Muscle layer of colon (tissue), 2 donors: ENCODE measurements around the gene MRPL32.
A peak's percentile ranks its signal among the peaks of the same experiment; 100 is the strongest.

Experiments used
- H3K27ac ChIP-seq: one replicate; pipeline ENCODE4 v1.7.0; 2013; ENCODE audit warnings: low read depth, mild to moderate bottlenecking, low read length, moderate library complexity
- H3K27me3 ChIP-seq, 2 donors: one replicate each; pipeline ENCODE4 v1.7.0; 2013; ENCODE audit warnings: low read length in 2 of 2, mild to moderate bottlenecking in 2 of 2; ENCODE audit not compliant: insufficient read depth in 2 of 2, control insufficient read depth in 1 of 2
- H3K36me3 ChIP-seq: one replicate; pipeline ENCODE4 v1.7.0; 2013; ENCODE audit warnings: mild to moderate bottlenecking, low read length; ENCODE audit not compliant: insufficient read depth
- H3K4me1 ChIP-seq: one replicate; pipeline ENCODE4 v1.7.0; 2013; ENCODE audit warnings: mild to moderate bottlenecking, low read length; ENCODE audit not compliant: insufficient read depth
- H3K4me3 ChIP-seq, 2 donors: one replicate each; pipeline ENCODE4 v1.7.0; 2013; ENCODE audit warnings: low read length in 2 of 2, low read depth in 1 of 2, mild to moderate bottlenecking in 1 of 2, moderate library complexity in 1 of 2
- H3K9ac ChIP-seq: one replicate; pipeline ENCODE4 v1.7.0; 2013; ENCODE audit warnings: low read length
- H3K9me3 ChIP-seq: one replicate; pipeline ENCODE4 v1.7.0; 2013; ENCODE audit warnings: mild to moderate bottlenecking, low read length
- donor health status: abdominal sarcoma.
- donor health status: Adenocarcinoma of cecum.

MRPL32 gene

DNA sequence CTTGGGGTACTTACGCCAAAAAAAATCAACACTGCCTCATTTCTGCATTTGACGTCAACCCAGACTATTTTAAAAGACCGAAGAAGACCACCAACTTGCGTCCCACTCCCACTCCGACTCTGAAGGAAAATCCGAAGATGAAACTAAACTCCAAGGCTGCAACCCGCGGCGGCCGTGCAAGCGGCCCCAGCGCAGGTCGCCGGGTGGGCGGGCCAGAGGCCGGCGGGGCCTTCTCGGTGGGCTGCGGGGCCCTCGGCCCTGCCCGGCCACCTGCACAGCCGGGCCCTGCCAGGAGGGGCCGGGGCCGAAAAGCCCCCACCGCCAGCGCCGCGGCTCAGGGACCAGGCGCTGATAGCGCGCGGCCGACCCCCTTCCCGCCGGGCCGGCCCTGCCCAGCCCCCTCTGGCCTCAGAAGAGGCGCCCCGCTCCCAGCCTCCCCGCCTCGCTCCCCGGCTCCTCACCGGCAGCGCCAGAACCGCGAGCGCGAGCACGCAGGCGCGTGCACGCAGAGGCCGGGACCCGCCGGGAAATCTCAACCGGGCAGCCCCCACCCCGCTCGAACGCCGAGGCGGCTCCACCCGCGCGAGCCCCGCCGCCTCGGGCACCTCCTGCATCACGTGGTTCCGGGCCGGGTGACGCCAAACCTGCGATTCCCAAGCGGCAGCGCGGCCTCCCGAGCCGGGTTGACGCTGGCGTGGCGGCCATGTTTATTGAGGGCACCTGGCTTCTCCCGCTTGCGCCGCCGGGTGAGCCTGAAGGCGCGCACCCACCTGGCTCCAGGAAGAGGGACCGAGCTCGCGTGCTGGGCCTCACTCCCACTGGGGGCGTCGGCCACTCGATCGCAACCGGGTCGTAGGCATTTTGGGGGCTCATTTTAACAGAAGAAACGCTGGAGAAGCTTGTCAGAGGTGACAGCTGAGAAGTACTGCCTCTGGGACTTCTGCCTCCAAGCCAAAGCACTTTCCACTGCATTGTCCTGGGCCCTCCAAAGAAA, 20.4 kb upstream of the MRPL32 start, which contains the start of gene C7orf25:
Gene C7orf25 (minus strand): TSS at position 617 of the 994 bp plus-strand sequence. CDS start 1,170 bp downstream, outside the sequence.
- H3K4me1 ChIP-seq, result peaks cover 14% of the 10 kb centered on the region
- H3K36me3 ChIP-seq, result peaks cover 1% of the 10 kb centered on the region
- H3K27me3 ChIP-seq, result no peaks in the 10 kb centered on the region
- H3K9me3 ChIP-seq, result no peaks in the 10 kb centered on the region
- H3K4me3 ChIP-seq, result peak within 1 kb of the TSS; percentile 70 to 91
- H3K9ac ChIP-seq, result peak within 1 kb of the TSS; percentile 35
- peak within 1 kb of the TSS; percentile 64 for H3K27ac ChIP-seq

- H3K9ac ChIP-seq, result no peak overlapping the region
- H3K4me1 ChIP-seq, result peaks cover 14% of the 10 kb centered on the region
- H3K27ac ChIP-seq, result no peak overlapping the region
- no peaks in the 10 kb centered on the region for H3K9me3 ChIP-seq
- H3K36me3 ChIP-seq, result peaks cover 11% of the 10 kb centered on the region
- H3K4me3 ChIP-seq, result no peak overlapping the region
- H3K27me3 ChIP-seq, result no peaks in the 10 kb centered on the region
Measured at GRCh38 chr7:42913591-42913990, 18.6 kb upstream of the MRPL32 start.

DNA sequence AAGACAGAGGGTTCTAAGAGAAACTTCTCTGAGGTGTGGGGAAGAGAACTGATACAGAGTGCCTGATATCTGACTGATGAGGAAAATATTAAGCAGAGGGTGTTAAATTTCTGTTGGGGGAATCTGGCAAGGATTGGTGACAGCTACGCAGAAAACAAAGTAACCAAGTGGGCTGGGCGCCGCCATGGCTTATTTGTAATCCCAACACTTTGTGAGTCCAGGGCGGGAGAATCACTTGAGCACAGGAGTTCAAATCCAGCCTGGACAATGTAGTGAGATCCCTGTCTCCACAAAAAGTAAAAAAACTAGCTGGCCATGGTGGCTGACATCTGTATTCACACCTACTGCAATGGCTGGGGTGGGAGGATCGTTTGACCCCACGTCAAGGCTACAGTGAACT, 18.2 kb upstream of the MRPL32 start:
- Histone ChIP-seq H3K9ac (no peak overlapping the region), H3K27ac (no peak overlapping the region), H3K4me1 (peaks cover 14% of the 10 kb centered on the region), H3K9me3 (no peaks in the 10 kb centered on the region), H3K4me3 (no peak overlapping the region), H3K36me3 (peaks cover 13% of the 10 kb centered on the region), H3K27me3 (no peaks in the 10 kb centered on the region)

DNA sequence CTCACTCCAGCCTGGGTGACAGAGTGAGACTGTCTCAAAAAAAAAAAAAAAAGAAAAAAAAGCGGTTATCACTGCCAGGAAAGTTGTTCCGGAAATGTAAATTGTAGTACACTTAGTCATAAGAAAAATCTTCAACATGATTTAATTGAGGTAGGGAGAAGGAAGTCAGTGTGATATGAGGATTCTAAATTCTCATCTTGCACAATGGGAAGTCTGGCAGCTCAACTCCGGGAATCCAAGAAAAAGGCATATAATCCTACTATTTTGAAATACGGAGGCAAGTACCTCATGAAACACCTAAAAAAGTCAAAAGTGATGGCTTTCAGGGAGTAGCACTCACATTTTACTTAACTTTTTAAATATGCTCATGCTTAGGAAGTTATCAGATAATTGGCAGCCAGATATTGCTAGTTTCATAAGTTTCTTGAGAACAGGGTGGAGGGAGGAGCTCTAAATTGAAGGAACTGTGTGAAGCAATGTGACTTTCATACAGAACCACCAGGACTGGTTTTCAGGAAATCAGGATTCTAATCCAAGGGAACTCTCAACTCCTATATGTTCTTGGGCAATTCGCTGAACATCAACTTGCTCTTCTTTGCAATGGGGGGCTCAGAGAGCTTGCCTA, 17.6 kb upstream of the MRPL32 start:
- Histone ChIP-seq H3K4me3 (no peak overlapping the region), H3K27me3 (no peaks in the 10 kb centered on the region), H3K9ac (no peak overlapping the region), H3K4me1 (peaks cover 14% of the 10 kb centered on the region), H3K27ac (no peak overlapping the region), H3K36me3 (peaks cover 17% of the 10 kb centered on the region), H3K9me3 (no peaks in the 10 kb centered on the region)

DNA sequence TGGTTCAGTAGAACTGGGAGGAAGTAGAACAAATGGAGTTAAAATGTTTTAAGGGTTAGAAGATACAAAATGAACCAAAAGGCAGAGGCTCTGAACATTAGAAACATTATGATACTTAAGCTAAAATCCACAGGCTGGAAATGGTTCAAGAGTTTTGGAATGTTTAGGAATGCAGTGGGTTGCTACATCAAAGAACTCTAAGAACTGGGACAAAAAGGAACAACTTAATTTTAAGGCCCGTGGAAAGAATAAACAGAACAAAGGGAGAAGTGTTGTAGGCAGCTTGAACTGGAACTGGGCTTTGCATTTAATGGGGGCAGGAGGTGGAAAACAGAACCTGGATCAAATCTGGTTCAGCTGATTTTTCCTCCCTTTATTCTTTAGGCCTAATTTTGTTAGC, 16.8 kb upstream of the MRPL32 start:
- Histone ChIP-seq H3K27ac (no peak overlapping the region), H3K27me3 (no peaks in the 10 kb centered on the region), H3K9ac (no peak overlapping the region), H3K4me3 (no peak overlapping the region), H3K4me1 (peaks cover 14% of the 10 kb centered on the region), H3K9me3 (no peaks in the 10 kb centered on the region), H3K36me3 (peaks cover 25% of the 10 kb centered on the region)

DNA sequence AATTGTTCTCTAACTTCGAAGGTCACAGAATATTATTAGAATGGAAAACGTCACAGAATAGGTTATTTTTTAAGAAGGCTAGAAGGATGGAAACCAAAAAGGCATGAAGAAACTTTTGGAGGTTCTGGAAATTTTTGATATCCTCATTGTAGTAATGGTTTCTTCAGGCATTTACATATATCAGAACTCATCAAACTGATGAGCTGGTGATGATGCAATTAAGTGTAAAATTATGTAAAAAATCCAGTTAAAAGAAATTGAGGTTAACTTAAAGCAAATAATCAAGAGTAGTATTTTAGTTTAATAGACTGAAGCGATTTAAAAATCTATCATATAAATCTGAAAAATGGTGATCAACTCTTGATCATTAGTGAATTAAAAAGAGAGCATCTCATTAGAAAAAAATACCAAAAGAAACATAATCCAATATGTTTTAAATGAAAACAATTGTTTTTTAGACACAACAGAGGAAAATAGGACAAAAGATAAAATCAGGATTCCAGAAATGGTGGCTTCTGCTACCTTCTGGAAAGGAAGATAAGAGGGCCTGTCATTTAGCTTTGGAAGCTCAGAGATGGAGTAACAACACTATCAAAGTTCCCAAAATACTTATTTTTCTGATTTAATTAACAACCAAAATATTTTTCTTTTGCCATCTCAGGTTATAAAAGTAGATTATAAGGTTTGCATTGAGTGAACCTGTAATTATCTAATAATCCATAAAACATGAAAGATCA, 10.0 kb upstream of the MRPL32 start:
- Histone ChIP-seq H3K4me1 (no peaks in the 10 kb centered on the region), H3K36me3 (peaks cover 68% of the 10 kb centered on the region), H3K27ac (no peak overlapping the region), H3K9me3 (no peaks in the 10 kb centered on the region), H3K27me3 (no peaks in the 10 kb centered on the region), H3K4me3 (no peak overlapping the region), H3K9ac (no peak overlapping the region)

DNA sequence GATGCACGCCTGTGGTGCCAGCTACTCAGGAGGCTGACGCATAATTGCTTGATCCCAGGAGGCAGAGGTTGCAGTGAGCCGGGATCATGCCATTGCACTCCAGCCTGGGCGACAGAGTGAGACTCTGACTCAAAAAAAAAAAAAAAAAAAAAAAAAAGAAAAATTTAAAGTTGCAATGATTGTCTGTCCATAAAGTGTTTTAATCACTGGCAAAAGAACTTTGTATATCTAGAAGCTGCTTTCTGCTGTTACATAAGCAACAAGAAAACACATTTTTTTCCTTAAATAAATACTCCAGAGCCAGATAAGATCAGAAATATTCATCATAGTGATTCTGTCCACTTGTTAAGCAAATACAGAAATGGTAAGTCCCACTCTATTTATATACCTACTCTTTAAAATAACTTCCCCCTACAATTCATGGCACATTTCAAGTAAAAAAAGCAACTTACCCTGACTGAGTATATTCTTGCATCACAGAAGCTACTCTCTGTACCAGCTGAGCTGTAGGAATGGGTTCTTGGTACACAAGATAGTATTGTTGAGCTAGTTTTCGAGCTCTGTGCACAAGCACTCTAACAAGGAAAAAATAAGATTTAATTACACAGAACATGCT, 7.8 kb upstream of the MRPL32 start:
- no peak overlapping the region for H3K9ac ChIP-seq
- H3K9me3 ChIP-seq, result no peaks in the 10 kb centered on the region
- no peak overlapping the region for H3K4me3 ChIP-seq
- peaks cover 5% of the 10 kb centered on the region for H3K4me1 ChIP-seq
- H3K27me3 ChIP-seq, result no peaks in the 10 kb centered on the region
- H3K36me3 ChIP-seq, result peaks cover 57% of the 10 kb centered on the region
- no peak overlapping the region for H3K27ac ChIP-seq

- no peak overlapping the region for H3K9ac ChIP-seq
- peaks cover 48% of the 10 kb centered on the region for H3K36me3 ChIP-seq
- peaks cover 18% of the 10 kb centered on the region for H3K4me1 ChIP-seq
- no peaks in the 10 kb centered on the region for H3K9me3 ChIP-seq
- H3K4me3 ChIP-seq, result no peak overlapping the region
- no peak overlapping the region for H3K27ac ChIP-seq
- H3K27me3 ChIP-seq, result no peaks in the 10 kb centered on the region
Measured at GRCh38 chr7:42925630-42926029, 6.5 kb upstream of the MRPL32 start.

DNA sequence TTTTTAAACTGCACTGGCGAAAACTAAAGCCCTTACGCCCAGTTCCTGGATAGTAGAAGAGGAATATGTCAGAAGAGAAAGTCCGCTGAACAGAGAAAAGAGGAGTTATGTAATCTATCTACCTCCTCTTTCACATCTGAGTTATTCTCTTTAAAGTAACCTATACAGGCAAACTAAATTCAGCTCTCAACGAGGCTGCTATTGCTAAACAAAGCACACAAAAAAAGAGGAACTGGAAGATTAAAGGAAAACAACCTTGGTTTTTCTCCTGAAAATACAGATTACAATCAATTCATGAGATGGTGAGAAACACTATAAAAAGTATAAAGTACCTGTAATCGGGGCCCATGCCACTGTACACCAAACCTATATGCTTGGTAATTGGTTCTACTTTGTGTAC, 6.0 kb upstream of the MRPL32 start:
- H3K36me3 ChIP-seq, result peaks cover 48% of the 10 kb centered on the region
- no peak overlapping the region for H3K9ac ChIP-seq
- H3K4me3 ChIP-seq, result no peak overlapping the region
- peaks cover 22% of the 10 kb centered on the region for H3K4me1 ChIP-seq
- H3K27me3 ChIP-seq, result no peaks in the 10 kb centered on the region
- H3K27ac ChIP-seq, result no peak overlapping the region
- H3K9me3 ChIP-seq, result no peaks in the 10 kb centered on the region

GRCh38 chr7:42928754-42929153, 3.4 kb upstream of the MRPL32 start:
- Histone ChIP-seq H3K27me3 (no peaks in the 10 kb centered on the region), H3K9me3 (no peaks in the 10 kb centered on the region), H3K4me1 (peaks cover 30% of the 10 kb centered on the region)

DNA sequence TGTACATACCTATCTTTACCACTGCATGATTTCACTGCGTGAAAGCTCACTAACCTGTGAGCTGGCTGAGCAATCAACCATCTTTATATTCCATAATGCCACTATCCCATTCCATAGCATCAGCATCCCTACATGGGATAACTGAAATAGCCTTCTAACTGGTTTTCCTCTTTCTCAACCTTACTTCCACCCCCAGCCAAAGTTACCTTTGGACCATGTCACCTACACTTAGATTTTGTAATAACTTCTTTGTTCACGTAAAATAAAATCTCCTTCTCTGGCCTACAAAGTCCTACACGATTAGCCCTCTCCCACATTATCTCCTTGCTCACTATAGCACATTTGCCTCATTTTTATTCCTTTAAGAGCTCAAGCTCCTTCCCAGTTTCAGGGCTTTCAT, 2.7 kb upstream of the MRPL32 start:
- Histone ChIP-seq H3K27ac (no peak overlapping the region), H3K4me1 (peaks cover 32% of the 10 kb centered on the region), H3K4me3 (no peak overlapping the region), H3K9ac (no peak overlapping the region), H3K27me3 (no peaks in the 10 kb centered on the region), H3K36me3 (peaks cover 23% of the 10 kb centered on the region), H3K9me3 (no peaks in the 10 kb centered on the region)

More at GRCh38 chr7:42928754-42929153, 3.4 kb upstream of the MRPL32 start:
- no peak overlapping the region for H3K4me3 ChIP-seq
- H3K27ac ChIP-seq, result no peak overlapping the region
- peaks cover 28% of the 10 kb centered on the region for H3K36me3 ChIP-seq
- no peak overlapping the region for H3K9ac ChIP-seq
